Urothelium cell line (cell line): Measurements from ENCODE around the gene DENND6B.
"Not testable (repeated sequence)": the region's sequence is repeated elsewhere in the genome, so short reads cannot be mapped to it uniquely, and the experiment has no call there.

Source experiments
- DNase-seq: peaks from one replicate; pipeline ENCODE4 v3.0.0; 2011; ENCODE audit warnings: low spot score, mixed read lengths
- FAIRE-seq: peaks from 2 replicates; lab custom pipeline; 2011; peaks lifted over from hg19 to GRCh38; lab: Jason Lieb, UNC

Gene DENND6B

GRCh38 chr22:50326956-50327710 is at the start of gene DENND6B:
TSS of gene DENND6B (minus strand) at chr22:50327012. CDS start at chr22:50326988, 24 bp downstream.
- FAIRE-seq (peak; percentile 90), DNase-seq (peak; percentile 94)

GRCh38 chr22:50376085-50376651 is 49.4 kb upstream of the DENND6B start:
- no peak for DNase-seq
- no peak for FAIRE-seq

GRCh38 chr22:50371101-50371648 is 44.4 kb upstream of the DENND6B start:
- FAIRE-seq: no peak

GRCh38 chr22:50367778-50368500 is 41.1 kb upstream of the DENND6B start:
- no peak for DNase-seq

More at GRCh38 chr22:50371101-50371648, 44.4 kb upstream of the DENND6B start:
- DNase-seq: no peak

GRCh38 chr22:50363803-50364194 is 37.0 kb upstream of the DENND6B start:
- DNase-seq, FAIRE-seq: not testable (repeated sequence)

More at GRCh38 chr22:50367778-50368500, 41.1 kb upstream of the DENND6B start:
- FAIRE-seq: no peak

- no peak for DNase-seq
- FAIRE-seq: no peak
These were observed 36.5 kb upstream of the DENND6B start for GRCh38 chr22:50363166-50363802.

GRCh38 chr22:50361688-50362087 is 34.9 kb upstream of the DENND6B start:
- DNase-seq (no peak), FAIRE-seq (no peak)

- DNase-seq: no peak
- no peak for FAIRE-seq
These were observed 34.4 kb upstream of the DENND6B start for GRCh38 chr22:50361222-50361621.

- no peak for DNase-seq
- FAIRE-seq: no peak
These were observed 33.8 kb upstream of the DENND6B start for GRCh38 chr22:50360578-50360977.

- no peak for DNase-seq
- no peak for FAIRE-seq
These were observed 30.9 kb upstream of the DENND6B start for GRCh38 chr22:50357756-50358155.

- FAIRE-seq: no peak
- DNase-seq: no peak
These were observed 30.4 kb upstream of the DENND6B start for GRCh38 chr22:50357222-50357621.

GRCh38 chr22:50356186-50356585 is 29.4 kb upstream of the DENND6B start:
- no peak for DNase-seq
- FAIRE-seq: no peak

GRCh38 chr22:50348058-50348457 is 21.2 kb upstream of the DENND6B start:
- FAIRE-seq (no peak), DNase-seq (no peak)

- no peak for FAIRE-seq
- DNase-seq: no peak
These were observed 20.3 kb upstream of the DENND6B start for GRCh38 chr22:50347157-50347556.

- DNase-seq (no peak), FAIRE-seq (peak; percentile 53)
These were observed 19.7 kb upstream of the DENND6B start for GRCh38 chr22:50346470-50346869.

GRCh38 chr22:50343541-50343935 is 16.7 kb upstream of the DENND6B start:
- no peak for DNase-seq
- FAIRE-seq: no peak

- FAIRE-seq (no peak), DNase-seq (peak; percentile 92)
These were observed 16.1 kb upstream of the DENND6B start, which contains the start of gene PPP6R2 for GRCh38 chr22:50342651-50343540. TSS of gene PPP6R2 (plus strand) at chr22:50343327. CDS start at chr22:50393909, 50,582 bp downstream.

GRCh38 chr22:50341977-50342650 is 15.3 kb upstream of the DENND6B start:
- FAIRE-seq: no peak
- peak; percentile 86 for DNase-seq
